ENCODE data around the gene ZNF236.

GRCh38 chr18:76881744-76882143 is 59.4 kb downstream of the ZNF236 start:
- TF ChIP-seq USF1 (IDR thresholded peaks at IDR 0.05): no peak
- TF ChIP-seq EGR1 (IDR thresholded peaks at IDR 0.05): no peak
- TF ChIP-seq RAD21 (IDR thresholded peaks at IDR 0.05; ENCODE audit: low read depth): no peak
- TF ChIP-seq CEBPB (IDR thresholded peaks at IDR 0.05): no peak
- TF ChIP-seq TCF12 (IDR thresholded peaks at IDR 0.05; ENCODE audit: low read depth): no peak
- no peak for TF ChIP-seq TAF1 (IDR thresholded peaks at IDR 0.05; ENCODE audit: low read depth)

Measured in Ishikawa (cell line).